ENCODE results near the gene VEPH1.

VEPH1 gene

GRCh38 chr3:157520485-157521150 lies 17.4 kb upstream of the VEPH1 start:
- no peak overlapping the region for H3K27ac Mint-ChIP-seq
- peaks cover 5% of the 10 kb centered on the region for H3K27me3 Mint-ChIP-seq (ENCODE audit: low read depth, poor library complexity)
- H3K4me1 Mint-ChIP-seq = no peaks in the 10 kb centered on the region
- DNase-seq = no peak
- peaks cover 14% of the 10 kb centered on the region for H3K9me3 Mint-ChIP-seq
- TF ChIP-seq, protein P1, sequence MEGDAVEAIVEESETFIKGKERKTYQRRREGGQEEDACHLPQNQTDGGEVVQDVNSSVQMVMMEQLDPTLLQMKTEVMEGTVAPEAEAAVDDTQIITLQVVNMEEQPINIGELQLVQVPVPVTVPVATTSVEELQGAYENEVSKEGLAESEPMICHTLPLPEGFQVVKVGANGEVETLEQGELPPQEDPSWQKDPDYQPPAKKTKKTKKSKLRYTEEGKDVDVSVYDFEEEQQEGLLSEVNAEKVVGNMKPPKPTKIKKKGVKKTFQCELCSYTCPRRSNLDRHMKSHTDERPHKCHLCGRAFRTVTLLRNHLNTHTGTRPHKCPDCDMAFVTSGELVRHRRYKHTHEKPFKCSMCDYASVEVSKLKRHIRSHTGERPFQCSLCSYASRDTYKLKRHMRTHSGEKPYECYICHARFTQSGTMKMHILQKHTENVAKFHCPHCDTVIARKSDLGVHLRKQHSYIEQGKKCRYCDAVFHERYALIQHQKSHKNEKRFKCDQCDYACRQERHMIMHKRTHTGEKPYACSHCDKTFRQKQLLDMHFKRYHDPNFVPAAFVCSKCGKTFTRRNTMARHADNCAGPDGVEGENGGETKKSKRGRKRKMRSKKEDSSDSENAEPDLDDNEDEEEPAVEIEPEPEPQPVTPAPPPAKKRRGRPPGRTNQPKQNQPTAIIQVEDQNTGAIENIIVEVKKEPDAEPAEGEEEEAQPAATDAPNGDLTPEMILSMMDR (IDR thresholded peaks at IDR 0.05) = no peak
- H3K36me3 Mint-ChIP-seq (ENCODE audit: low read depth) = no peaks in the 10 kb centered on the region
- no peak overlapping the region for H3K4me3 Mint-ChIP-seq

- TF ChIP-seq, protein P1 (IDR thresholded peaks at IDR 0.05) = no peak
- Mint-ChIP-seq H3K27me3 (ENCODE audit: low read depth, poor library complexity) (peaks cover 5% of the 10 kb centered on the region), H3K9me3 (peaks cover 14% of the 10 kb centered on the region), H3K36me3 (ENCODE audit: low read depth) (no peaks in the 10 kb centered on the region), H3K4me1 (no peaks in the 10 kb centered on the region), H3K27ac (no peak overlapping the region), H3K4me3 (no peak overlapping the region)
- no peak for DNase-seq
Measured at GRCh38 chr3:157518881-157519280, 15.7 kb upstream of the VEPH1 start.

- peak overlapping the region; percentile 10 for H3K27ac Mint-ChIP-seq
- no peaks in the 10 kb centered on the region for H3K36me3 Mint-ChIP-seq (ENCODE audit: low read depth)
- H3K4me1 Mint-ChIP-seq = no peaks in the 10 kb centered on the region
- peaks cover 5% of the 10 kb centered on the region for H3K27me3 Mint-ChIP-seq (ENCODE audit: low read depth, poor library complexity)
- H3K4me3 Mint-ChIP-seq = no peak overlapping the region
- DNase-seq = no peak
- TF ChIP-seq, protein P1 (IDR thresholded peaks at IDR 0.05) = no peak
- H3K9me3 Mint-ChIP-seq = peaks cover 14% of the 10 kb centered on the region
Measured at GRCh38 chr3:157516928-157517327, 13.7 kb upstream of the VEPH1 start.

- Mint-ChIP-seq H3K36me3 (ENCODE audit: low read depth) (no peaks in the 10 kb centered on the region), H3K9me3 (peaks cover 14% of the 10 kb centered on the region), H3K27ac (no peak overlapping the region), H3K27me3 (ENCODE audit: low read depth, poor library complexity) (peaks cover 5% of the 10 kb centered on the region), H3K4me1 (no peaks in the 10 kb centered on the region), H3K4me3 (no peak overlapping the region)
- TF ChIP-seq, protein P1 (IDR thresholded peaks at IDR 0.05) = no peak
- DNase-seq = no peak
Measured at GRCh38 chr3:157515398-157515797, 12.2 kb upstream of the VEPH1 start.

- no peak overlapping the region for H3K4me3 Mint-ChIP-seq
- TF ChIP-seq, protein P1 (IDR thresholded peaks at IDR 0.05) = no peak
- no peak for DNase-seq
- H3K27ac Mint-ChIP-seq = no peak overlapping the region
- peaks cover 5% of the 10 kb centered on the region for H3K27me3 Mint-ChIP-seq (ENCODE audit: low read depth, poor library complexity)
- no peaks in the 10 kb centered on the region for H3K4me1 Mint-ChIP-seq
- H3K9me3 Mint-ChIP-seq = peaks cover 11% of the 10 kb centered on the region
- no peaks in the 10 kb centered on the region for H3K36me3 Mint-ChIP-seq (ENCODE audit: low read depth)
Measured at GRCh38 chr3:157514371-157514895, 11.2 kb upstream of the VEPH1 start.

GRCh38 chr3:157513585-157513984 lies 10.4 kb upstream of the VEPH1 start:
- DNase-seq = no peak
- Mint-ChIP-seq H3K4me1 (no peaks in the 10 kb centered on the region), H3K9me3 (peaks cover 4% of the 10 kb centered on the region), H3K36me3 (ENCODE audit: low read depth) (no peaks in the 10 kb centered on the region), H3K27me3 (ENCODE audit: low read depth, poor library complexity) (peaks cover 5% of the 10 kb centered on the region), H3K27ac (no peak overlapping the region), H3K4me3 (no peak overlapping the region)
- TF ChIP-seq, protein P1 (IDR thresholded peaks at IDR 0.05) = no peak
